GM21423 (cell line): ENCODE data around the gene LIN9.

ENCODE experiments used
- ATAC-seq: cut with Tn5 transposase; IDR thresholded peaks from one replicate; pipeline ENCODE4 v1.9.1; 2021; ENCODE audit warnings: mild to moderate bottlenecking, moderate library complexity; ENCODE audit not compliant: unreplicated experiment

The LIN9 gene

DNA sequence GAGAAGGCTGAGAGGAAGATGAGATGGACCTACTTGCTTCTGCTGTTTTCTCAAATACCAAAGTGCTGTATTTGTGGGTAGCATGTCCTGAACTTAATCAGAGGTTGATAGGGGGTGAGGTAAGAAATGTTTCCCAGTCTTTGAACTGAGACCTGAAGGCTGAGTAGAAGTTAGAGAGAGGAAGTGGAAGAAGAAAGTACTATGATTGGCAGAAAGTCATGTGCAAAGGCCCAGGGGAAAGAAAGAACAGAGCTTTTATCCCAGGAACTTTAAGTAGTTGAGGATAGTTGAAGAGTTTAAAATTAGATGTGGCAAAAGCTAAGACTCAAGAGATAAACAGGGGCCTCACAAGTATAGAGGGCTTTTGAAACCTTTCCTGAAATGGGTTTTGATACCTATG lies 15.5 kb upstream of the LIN9 start:
- ATAC-seq, result no peak

DNA sequence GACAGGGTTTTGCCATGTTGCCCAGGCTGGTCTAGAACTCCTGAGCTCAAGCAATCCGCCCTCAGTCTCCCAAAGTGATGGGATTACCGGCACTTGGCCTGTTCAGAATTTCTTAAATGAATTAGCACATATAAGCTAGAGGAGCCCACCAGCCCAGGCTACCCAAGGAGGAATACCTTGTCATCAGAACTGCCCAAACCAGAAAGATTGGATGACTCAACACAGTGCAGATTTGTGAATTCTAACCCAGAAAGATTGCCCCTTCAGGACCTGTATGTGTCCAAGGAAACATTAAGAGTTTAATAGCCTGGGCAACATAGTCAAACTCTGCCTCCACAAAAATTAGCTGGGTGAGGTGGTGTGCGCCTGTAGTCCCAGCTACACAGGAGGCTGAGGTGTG lies 14.0 kb upstream of the LIN9 start:
- no peak for ATAC-seq

DNA sequence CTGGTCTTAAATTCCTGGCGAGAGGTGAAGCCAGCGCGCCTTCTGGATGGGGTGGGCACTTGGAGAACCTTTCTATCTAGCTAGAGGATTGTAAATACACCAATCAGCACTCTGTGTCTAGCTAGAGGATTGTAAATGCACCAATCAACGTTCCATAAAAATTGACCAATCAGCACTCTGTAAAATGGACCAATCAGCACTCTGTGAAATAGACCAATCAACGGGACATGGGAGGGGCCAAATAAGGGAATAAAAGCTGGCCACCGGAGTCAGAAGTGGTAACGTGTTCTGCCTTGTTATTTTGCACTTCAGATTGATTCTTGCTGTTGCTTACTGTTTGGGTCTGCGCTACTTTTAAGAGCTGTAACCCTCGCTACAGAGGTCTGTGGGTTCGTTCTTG lies 12.0 kb upstream of the LIN9 start:
- no peak for ATAC-seq

DNA sequence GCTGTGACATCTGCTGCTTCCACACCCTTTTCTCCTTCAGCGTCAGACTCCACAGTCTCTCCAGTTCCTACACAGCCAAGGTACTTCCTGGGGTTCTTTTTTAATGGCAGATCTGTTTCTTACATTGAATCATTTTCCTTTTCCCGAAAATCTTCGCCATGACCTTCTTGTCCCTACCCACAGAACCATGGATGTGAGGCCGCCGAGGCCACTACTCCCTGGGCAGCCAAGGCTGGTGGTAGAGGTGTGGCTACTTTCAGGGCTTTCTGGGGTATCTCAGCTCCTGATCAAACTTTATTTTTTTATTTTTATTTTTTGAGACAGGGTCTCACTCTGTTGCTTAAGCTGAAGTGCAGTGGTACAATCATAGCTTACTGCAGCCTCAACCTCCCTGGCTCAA lies 9.5 kb upstream of the LIN9 start:
- ATAC-seq, result no peak

DNA sequence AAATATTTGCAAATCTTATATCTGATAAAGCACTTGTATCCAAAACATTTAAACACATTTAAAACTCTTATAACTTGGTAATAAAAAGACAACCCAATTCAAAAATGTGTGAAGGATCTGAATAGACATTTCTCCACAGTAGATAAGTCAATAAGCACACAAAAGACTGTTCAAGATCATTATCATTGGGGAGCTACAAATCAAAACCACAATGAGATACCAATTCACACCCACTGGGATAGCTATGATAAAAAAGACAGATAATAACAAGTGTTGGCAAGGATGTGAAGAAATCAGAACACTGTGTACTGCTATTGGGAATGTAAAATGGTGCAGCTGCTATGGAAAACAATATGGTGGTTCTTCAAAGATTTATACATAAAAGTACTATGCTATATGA lies 5.1 kb upstream of the LIN9 start:
- ATAC-seq, result no peak

DNA sequence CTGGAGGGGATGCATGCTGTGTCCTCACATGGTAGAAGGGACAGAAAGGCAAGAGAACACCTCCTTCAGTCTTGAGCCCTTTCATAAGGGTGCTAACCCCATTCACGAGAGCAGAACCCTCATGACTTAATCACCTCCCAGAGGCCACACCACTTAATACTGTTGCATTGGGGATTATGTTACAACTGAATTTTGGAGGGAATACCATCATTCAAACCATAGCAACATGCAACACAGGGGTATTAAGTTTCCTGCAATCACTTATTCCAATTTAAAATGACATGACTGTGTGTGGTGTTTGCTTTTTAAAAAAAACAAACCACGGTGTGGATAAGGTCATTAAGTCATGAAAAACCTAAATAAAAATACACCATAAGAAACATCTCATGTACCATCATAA lies 3.1 kb upstream of the LIN9 start:
- ATAC-seq, result no peak

DNA sequence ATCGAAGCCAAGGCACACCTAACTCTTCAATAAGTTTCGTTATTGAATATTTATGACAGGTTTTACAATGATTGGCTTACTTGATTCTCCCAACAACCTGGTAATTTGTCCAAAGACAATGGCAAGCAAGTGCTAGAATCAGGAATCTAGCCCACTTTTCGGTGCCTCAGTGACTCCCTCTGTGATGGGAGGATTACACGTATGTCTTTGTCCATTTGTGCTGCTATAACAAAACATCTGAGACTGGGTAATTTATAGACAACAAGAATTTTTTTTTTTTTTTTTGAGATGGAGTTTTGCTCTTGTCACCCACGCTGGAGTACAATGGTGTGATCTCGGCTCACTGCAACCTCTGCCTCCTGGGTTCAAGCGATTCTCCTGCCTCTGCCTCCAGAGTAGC lies 2.4 kb upstream of the LIN9 start:
- ATAC-seq, result no peak

DNA sequence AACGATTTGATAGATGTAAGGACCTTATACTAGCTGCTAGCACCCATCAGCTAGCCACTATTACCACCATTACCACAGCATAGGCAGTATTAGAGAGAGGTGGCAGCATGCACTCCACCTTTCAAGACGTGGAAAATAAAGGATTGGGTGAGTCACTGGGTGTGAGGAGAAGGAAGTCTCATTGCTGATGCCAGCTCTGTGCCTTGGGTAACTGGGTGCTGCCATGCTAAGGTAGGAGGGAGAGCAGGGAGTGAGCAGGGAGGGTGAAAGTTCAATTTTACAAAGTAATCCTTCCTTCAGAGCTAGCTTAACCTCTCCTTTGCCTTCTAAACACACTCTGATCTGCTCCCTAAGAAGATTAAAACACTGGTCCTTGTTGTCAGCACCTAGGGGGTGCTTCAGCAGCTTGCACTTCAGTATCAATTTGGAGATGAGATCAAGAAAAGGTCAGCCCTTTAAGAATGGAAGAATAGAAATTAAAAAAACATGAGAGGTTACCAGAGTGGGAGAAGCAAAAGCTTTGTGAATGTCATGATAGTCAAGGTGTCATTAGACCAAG lies 1.8 kb upstream of the LIN9 start:
- no peak for ATAC-seq

DNA sequence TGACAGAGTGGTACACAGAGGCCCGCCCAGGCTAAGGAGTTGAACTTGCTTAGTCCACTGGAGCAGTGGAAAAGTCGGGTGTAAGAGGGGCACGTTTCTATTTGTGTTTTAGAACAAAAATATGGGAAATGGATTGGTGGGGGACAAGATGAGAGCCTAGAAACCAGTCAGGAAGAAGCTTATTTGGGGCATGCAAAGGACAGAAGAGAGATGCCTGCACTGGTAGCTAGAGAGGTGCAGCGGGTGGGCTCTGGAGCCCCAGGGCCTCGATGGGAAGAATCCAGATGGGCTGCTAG lies 1.2 kb upstream of the LIN9 start:
- ATAC-seq, result no peak

DNA sequence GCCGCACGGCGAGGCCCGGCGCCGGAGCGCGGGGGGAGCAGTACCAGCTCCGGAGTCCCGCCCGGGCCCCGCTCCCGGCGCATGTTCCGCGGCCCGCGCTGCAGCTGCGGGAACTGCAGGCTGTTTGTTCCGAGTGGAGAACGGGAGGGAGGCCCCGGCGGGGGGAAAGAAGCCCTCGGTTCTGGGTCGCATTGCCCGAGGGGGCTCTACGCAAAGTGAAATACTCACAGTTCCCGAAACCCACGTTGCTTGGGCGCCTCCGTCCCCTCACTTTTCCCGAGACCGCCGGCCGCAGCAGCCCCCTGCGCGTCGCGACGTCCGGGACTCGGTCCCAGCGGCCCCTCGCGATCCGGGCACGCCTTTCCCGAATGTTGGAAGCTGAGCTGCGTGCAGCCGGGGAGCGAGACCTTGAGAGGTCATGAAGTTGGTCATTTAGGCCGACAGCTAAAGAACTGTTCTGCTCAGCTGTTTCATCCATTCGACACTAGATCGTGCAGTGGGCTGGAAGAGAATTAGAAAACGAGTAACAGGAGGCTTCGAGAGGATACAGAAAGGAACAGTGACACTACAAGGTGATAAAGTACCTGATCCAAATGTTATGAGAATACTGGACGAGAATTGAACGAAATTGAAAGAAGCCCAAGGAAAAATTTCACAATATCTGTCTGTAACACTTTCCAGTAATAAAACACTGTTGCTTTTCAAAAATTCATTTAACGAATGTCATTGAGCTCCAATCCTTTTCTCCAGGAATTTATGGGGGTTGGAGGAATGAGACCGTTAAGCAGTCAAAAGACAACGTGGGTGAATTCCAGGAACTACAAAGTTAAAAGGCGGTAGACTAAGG lies 657 bp upstream of the LIN9 start:
- peak; percentile 3 for ATAC-seq

DNA sequence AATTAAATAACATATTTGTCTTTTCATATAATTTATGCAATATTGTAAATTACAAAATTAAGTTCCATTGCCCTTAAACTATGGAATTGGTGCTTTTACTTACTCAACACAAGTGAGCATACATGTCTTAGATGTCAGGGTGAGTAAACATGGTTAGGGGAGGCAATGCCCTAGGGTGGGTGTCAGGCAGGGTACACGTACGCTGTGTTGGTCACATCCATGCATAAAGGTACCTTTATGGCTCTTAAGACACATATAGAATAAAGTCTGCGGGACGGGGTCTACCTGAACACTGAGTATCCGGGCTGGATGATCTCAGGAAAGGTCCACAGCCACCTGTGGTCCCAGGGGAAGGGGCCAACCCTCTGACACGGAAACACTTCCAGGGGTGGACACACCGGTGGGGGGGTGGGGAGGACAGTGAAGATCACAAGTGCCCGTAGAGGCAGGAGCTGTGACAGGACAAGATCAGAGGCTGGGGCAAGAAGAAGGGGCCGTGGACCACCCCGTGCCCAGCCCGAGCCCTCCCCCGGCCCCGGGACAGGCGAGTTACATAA lies 720 bp downstream of the LIN9 start:
- peak; percentile 12 for ATAC-seq

DNA sequence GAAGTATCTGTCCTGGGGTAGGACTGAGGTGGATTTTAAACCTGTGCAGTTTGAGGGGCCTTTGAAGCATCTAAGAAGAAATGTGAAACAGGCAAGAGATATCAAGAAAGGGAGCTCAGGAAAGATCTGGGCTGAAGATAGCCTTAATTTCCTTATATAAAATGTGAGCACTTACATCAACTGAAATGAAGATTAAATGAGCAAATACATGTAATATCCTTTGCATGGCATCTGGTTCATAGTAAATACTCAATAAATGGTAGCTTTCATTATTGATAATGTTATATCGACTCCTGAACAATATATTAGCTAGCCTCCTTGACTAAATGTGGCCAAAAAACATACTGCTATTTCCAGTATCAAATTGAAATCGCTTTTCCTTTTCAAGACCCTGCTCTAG lies 2.5 kb downstream of the LIN9 start:
- no peak for ATAC-seq

DNA sequence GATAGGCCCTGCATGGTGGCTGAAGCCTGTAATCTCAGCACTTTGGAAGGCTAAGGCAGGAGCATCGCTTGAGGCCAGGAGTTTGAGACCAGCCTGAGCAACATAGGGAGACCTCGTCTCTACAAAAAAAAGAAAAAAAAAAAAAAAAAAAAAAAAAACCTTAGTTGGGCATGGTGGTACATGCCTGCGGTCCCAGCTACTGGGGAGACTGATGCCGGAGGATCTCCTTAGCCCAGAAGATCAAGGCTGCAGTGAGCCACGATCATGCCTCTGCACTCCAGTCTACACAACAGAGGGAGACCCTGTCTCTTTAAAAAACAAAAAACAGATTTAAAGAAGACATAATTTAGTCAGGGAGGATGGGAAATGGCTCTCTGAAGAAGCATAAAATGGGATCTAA lies 3.8 kb downstream of the LIN9 start:
- ATAC-seq, result no peak

DNA sequence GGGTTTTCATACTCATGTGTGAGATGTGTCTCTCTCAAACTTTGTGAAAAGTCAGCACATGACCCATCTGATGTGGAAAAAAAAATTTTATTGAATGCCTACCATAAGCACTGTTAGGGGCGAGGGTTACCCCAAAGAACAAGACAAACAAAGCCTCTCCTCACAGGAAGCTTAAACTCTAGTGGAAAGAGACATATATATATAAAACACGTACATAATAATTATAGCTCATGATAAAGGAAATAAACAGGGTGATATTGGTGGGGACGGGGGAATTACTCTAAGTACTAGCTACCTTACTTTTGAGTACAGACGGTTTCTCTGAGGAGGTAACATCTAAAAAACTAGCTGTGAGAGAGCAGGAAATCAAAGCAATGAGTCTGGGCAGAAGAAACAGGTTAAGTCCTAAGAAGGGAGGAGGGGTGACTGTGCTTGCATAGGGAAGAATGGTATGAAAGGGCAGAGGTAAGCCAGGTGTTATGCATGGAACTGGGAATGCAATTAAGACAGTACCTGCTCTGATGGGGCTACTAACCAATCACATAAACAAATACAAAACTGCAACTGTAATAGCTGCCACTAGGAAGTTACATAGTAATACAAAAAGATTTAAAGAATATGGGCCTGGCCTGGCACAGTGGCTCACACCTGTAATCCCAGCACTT lies 4.5 kb downstream of the LIN9 start:
- no peak for ATAC-seq

DNA sequence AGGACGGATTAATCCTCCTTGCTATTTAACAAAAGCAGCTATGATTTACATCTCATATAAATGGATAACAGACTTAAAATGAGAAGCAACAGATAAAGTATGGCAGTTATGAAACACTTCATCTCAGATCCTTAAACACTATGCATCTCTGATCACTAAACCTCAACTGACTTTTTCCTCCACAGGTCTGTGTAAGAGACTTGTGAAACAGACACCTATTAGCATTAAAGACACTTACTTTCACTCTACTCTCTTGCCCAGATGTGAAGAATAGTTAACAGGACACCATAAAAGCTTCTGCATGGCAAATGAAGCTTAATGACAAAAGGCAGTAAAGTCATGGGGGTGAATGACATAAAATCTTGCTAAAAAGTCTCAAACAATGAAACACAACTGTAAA lies 6.2 kb downstream of the LIN9 start:
- ATAC-seq, result no peak

DNA sequence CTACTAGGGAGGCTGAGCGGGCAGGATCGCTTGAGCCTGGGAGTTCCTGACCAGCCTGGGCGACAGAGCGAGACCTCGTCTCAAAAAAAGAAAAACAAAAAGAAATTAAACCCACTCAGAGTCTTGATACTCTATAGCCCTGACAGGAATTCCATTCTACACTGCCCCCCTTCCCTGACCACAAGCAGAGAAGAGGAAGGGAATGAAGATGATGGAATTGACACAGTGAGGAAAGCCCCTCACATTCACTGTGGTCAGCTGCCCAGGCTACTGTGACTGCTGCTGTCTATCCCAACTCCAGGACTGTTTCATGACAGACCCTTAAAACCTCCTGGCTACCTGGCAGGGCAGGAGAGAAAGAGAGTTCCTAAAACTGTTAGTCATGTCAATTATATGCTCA lies 12.1 kb downstream of the LIN9 start:
- no peak for ATAC-seq

DNA sequence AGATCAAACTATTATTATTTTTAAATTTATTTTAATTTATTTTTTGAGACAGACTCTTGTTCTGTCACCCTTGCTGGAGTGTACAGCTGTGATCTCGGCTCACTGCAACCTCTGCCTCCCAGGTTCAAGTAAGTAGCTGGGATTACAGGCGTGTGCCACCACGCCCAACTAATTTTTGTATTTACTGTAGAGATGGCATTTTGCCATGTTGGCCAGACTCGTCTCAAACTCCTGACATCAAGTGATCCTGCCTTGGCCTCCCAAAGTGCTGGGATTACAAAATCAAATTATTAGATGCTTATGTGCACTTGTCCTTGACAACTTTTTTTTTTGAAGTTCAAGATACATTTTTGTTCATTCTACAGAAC lies 15.4 kb downstream of the LIN9 start:
- ATAC-seq, result no peak

DNA sequence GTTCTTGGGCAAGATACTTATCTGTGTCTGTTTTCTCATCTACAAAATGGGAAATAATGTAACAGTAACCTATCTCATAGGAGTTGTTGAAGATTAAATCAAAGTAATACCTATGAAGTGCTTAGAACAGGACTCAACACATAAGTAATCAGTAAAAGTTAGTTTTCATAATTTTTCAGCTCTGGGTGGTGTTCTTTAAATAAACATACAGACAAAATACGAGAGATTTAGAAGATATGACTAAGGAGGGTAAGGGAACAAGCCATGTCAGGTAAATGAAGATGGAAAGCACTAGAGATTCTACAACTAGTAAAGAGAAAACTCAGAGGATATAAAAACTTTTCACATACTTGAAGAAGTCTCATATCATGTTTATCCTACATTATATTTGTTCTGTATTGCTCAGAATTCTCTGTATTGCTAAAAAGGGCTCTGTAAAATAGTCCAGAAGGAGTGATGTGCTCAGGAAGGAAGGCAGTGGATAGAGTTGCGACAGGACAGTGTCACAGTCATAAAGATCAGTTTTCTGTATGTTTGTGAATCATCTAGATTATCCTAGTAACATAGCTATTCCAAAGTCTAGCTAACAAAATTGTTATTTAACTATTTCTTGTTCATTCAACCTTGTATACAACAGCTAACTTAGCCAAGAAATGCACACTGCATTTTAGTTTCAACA lies 16.0 kb downstream of the LIN9 start:
- ATAC-seq, result no peak

DNA sequence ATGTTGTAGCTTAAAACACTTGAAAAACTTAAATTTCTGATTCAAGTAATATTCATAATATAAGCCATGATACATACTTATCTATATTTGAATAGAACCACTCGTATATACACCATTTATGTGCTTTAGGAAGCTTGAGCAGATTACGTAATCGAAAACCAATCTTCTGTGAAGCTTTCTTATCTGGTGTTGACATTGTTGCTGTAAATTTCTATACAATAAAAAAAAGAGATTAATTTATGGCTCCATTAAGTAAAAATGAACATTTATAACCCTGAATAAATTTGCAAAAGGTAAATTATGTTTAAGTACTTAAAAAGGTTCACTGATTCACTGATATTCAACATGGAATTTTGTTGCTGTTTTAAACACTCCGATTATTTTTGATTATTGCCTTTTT lies 21.4 kb downstream of the LIN9 start:
- no peak for ATAC-seq

DNA sequence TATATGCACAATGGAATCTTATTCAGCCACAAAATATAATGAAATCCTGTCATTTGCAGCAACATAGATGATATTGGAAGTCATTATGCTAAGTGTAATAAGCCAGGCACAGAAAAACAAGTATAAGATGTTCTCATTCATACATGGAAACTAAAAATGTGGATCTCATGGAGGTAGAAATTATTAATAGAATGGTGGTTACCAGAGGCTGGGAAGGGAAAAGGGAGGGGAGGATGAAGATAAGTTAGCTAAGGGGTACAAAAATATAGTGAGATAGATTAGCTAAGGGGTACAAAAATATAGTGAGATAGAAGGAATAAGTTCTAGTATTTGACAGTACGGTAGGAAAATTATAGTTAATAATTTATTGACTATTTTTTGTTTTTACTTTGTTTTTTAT lies 27.9 kb downstream of the LIN9 start:
- ATAC-seq, result no peak

DNA sequence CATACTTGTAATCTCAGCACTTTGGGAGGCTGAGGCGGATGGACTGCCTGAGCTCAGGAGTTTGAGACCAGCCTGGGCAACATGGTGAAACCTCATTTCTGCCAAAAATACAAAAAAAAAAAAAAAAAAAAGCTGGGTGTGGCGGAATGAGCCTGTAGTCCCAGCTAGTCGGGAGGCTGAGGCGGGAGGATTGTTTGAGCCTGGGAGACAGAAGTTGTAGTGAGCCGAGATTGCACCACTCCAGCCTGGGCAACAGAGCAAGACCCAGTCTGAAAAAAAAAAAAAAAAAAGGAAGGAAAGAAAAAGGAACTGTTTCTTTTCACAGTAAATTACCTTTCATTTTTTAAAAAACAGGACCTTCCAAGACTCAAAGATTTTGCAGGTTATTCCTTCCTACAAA lies 29.5 kb downstream of the LIN9 start:
- no peak for ATAC-seq

DNA sequence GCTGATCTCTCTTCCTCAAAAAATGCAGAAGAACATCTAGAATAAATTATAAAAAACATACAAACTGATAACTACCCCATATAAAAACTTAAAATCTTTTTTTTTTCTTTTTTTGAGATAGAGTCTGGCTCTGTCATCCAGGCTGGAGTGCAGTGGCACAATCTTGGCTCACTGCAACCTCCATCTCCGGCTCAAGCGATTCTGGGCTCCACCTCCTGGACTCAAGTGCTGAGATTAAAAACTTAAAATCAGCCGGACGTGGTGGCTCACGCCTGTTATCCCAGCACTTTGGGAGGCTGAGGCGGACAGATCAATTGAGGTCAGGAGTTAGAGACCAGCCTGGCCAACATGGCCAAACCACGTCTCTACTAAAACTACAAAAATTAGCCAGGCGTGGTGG lies 31.1 kb downstream of the LIN9 start:
- ATAC-seq, result no peak
